Measurements from ENCODE around the gene TTC12. TPM values are rescaled to one million over a fixed set of nuclear protein-coding genes. Genes with fewer than 3 reads are reported as not detected.

TTC12 gene
- total and polyA plus RNA-seq, 2 of the 13 experiments (the other 11 are each of a cell fraction or from before 2014, with no cell fraction given): 5.4 to 11.6 TPM

DNA sequence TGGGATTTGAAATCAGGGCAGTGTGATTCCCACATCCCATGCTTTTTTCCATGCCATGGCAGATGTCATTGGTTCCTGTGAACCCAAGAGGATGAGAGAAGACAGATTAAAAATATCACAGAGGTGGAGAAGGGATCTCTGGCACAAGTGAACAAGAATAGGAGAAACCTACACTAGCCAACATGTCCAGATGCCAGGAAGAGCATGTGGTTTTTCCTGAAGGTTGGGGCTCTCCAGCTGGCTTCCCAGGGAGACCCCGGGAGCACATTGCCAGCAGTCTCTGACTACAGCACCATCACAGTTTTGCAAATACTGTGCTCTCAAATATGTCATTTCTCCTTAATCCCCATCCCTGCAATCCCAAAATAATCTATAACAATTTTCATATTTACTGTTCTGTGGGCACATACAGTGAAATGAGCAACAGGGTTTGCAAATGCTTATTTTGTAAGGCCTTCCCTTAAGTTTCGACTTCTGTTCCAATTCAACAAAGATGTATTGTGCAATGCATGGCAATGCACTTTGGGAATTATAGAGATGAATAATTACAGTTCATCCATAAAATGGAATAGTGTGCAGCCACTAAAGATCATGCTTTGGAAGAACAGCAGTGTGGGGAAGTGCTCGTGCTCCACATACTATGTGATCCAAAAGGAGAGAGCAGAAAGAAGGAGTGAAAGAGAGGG lies 78.0 kb downstream of the TTC12 start:
- H3K79me2 ChIP-seq (ENCODE audit: insufficient read depth, low read length): no peaks in the 10 kb centered on the region
- no peak overlapping the region for H3K4me3 ChIP-seq (replicated peaks in 1 of 3; ENCODE audit: insufficient read depth in 1 of 3, low read depth in 2 of 3, low read length in 3 of 3)
- BruUV-seq (replicated peaks): no TSS peak
- 0% methylated on average over 2 of the region's 3 CpGs for WGBS (ENCODE audit: low lambda C conversion rate)
- H3K27ac ChIP-seq (ENCODE audit: extremely low read length, insufficient read depth, low read length): no peak overlapping the region
- no peak for DNase-seq (ENCODE audit: low spot score)
- H4K20me1 ChIP-seq (ENCODE audit: insufficient read depth, low read length): no peaks in the 10 kb centered on the region
- ATAC-seq: no peak
- peaks cover 1 to 10% of the 10 kb centered on the region in 2 experiments; a peak in 4 of 5 replicates for H3K27me3 ChIP-seq (ENCODE audit: control insufficient read depth in 1 of 2, insufficient read depth in 2 of 2, low read length in 2 of 2)
- ChIA-PET POLR2A (no interaction called here), CTCF (ENCODE audit: low intra/inter-chr PET ratio, low total read pairs) (no interaction called here)
- no peaks in the 10 kb centered on the region for H3K9me3 ChIP-seq (ENCODE audit: low read length)
- H3K4me1 ChIP-seq (ENCODE audit: insufficient read depth, low read length): no peaks in the 10 kb centered on the region
- in situ Hi-C loops (cut with HindIII; ENCODE audit: extremely low pct_ligation_motif_present, low pct_unique_long_range_greater_than_20kb) (no loop called here), intact Hi-C loops (cut with micrococcal nuclease; ENCODE audit: unreplicated experiment) (no loop called here)
- H3K4me2 ChIP-seq (ENCODE audit: low read depth, low read length): no peak overlapping the region
- H3K9ac ChIP-seq (ENCODE audit: insufficient read depth, low read depth, low read length): no peak overlapping the region
- TF ChIP-seq, protein P1, sequence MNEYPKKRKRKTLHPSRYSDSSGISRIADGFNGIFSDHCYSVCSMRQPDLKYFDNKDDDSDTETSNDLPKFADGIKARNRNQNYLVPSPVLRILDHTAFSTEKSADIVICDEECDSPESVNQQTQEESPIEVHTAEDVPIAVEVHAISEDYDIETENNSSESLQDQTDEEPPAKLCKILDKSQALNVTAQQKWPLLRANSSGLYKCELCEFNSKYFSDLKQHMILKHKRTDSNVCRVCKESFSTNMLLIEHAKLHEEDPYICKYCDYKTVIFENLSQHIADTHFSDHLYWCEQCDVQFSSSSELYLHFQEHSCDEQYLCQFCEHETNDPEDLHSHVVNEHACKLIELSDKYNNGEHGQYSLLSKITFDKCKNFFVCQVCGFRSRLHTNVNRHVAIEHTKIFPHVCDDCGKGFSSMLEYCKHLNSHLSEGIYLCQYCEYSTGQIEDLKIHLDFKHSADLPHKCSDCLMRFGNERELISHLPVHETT (CRISPR knock-in tag; conservative IDR thresholded peaks at IDR 0.05): no peak
- TF ChIP-seq ZNF564 (CRISPR knock-in tag; IDR thresholded peaks at IDR 0.05): no peak
- peak; percentile 65 for TF ChIP-seq CEBPB (IDR thresholded peaks at IDR 0.05; ENCODE audit: borderline replicate concordance, low read depth, low read length)
- FAIRE-seq: no peak
- no peaks in the 10 kb centered on the region for H3K36me3 ChIP-seq (replicated peaks in 1 of 2; ENCODE audit: control insufficient read depth in 1 of 2, insufficient read depth in 2 of 2, low read length in 2 of 2)
- no peak overlapping the region for H2AFZ ChIP-seq (ENCODE audit: low read length)

DNA sequence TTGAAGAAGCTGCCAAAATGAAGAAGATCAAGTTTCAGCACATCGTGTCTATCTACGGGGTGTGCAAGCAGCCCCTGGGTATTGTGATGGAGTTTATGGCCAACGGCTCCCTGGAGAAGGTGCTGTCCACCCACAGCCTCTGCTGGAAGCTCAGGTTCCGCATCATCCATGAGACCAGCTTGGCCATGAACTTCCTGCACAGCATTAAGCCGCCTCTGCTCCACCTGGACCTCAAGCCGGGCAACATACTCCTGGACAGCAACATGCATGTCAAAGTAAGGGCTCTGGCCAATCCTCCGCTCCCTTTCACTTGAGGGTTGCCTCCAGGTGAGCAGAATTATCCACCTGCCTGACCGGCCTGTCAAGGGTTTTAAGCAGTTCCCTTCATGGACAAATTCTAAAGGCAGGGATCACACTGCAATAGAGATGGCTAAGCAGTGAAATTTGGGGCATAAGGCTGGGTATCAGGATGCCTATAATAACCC lies 79.2 kb downstream of the TTC12 start:
- no peaks in the 10 kb centered on the region for H3K4me1 ChIP-seq (ENCODE audit: insufficient read depth, low read length)
- FAIRE-seq (no peak), ATAC-seq (no peak), DNase-seq (ENCODE audit: low spot score) (no peak)
- no peak overlapping the region for H3K27ac ChIP-seq (ENCODE audit: extremely low read length, insufficient read depth, low read length)
- peaks cover 1 to 11% of the 10 kb centered on the region in 2 experiments; a peak in 4 of 5 replicates for H3K27me3 ChIP-seq (ENCODE audit: control insufficient read depth in 1 of 2, insufficient read depth in 2 of 2, low read length in 2 of 2)
- 15% methylated on average over 8 of the region's 8 CpGs for WGBS (ENCODE audit: low lambda C conversion rate)
- no peak overlapping the region for H3K9ac ChIP-seq (ENCODE audit: insufficient read depth, low read depth, low read length)
- intact Hi-C loops (cut with micrococcal nuclease; ENCODE audit: unreplicated experiment): no loop called here
- no peaks in the 10 kb centered on the region for H3K9me3 ChIP-seq (ENCODE audit: low read length)
- in situ Hi-C loops (cut with HindIII; ENCODE audit: extremely low pct_ligation_motif_present, low pct_unique_long_range_greater_than_20kb): no loop called here
- POLR2A ChIA-PET: no interaction called here
- H3K36me3 ChIP-seq (replicated peaks in 1 of 2; ENCODE audit: control insufficient read depth in 1 of 2, insufficient read depth in 2 of 2, low read length in 2 of 2): no peaks in the 10 kb centered on the region
- CTCF ChIA-PET (ENCODE audit: low intra/inter-chr PET ratio, low total read pairs): no interaction called here
- H2AFZ ChIP-seq (ENCODE audit: low read length): no peak overlapping the region
- no peak overlapping the region for H3K4me2 ChIP-seq (ENCODE audit: low read depth, low read length)
- no TSS peak for BruUV-seq (replicated peaks)
- no peaks in the 10 kb centered on the region for H4K20me1 ChIP-seq (ENCODE audit: insufficient read depth, low read length)
- no peak overlapping the region for H3K4me3 ChIP-seq (replicated peaks in 1 of 3; ENCODE audit: insufficient read depth in 1 of 3, low read depth in 2 of 3, low read length in 3 of 3)
- H3K79me2 ChIP-seq (ENCODE audit: insufficient read depth, low read length): no peaks in the 10 kb centered on the region
- TF ChIP-seq, protein P2, sequence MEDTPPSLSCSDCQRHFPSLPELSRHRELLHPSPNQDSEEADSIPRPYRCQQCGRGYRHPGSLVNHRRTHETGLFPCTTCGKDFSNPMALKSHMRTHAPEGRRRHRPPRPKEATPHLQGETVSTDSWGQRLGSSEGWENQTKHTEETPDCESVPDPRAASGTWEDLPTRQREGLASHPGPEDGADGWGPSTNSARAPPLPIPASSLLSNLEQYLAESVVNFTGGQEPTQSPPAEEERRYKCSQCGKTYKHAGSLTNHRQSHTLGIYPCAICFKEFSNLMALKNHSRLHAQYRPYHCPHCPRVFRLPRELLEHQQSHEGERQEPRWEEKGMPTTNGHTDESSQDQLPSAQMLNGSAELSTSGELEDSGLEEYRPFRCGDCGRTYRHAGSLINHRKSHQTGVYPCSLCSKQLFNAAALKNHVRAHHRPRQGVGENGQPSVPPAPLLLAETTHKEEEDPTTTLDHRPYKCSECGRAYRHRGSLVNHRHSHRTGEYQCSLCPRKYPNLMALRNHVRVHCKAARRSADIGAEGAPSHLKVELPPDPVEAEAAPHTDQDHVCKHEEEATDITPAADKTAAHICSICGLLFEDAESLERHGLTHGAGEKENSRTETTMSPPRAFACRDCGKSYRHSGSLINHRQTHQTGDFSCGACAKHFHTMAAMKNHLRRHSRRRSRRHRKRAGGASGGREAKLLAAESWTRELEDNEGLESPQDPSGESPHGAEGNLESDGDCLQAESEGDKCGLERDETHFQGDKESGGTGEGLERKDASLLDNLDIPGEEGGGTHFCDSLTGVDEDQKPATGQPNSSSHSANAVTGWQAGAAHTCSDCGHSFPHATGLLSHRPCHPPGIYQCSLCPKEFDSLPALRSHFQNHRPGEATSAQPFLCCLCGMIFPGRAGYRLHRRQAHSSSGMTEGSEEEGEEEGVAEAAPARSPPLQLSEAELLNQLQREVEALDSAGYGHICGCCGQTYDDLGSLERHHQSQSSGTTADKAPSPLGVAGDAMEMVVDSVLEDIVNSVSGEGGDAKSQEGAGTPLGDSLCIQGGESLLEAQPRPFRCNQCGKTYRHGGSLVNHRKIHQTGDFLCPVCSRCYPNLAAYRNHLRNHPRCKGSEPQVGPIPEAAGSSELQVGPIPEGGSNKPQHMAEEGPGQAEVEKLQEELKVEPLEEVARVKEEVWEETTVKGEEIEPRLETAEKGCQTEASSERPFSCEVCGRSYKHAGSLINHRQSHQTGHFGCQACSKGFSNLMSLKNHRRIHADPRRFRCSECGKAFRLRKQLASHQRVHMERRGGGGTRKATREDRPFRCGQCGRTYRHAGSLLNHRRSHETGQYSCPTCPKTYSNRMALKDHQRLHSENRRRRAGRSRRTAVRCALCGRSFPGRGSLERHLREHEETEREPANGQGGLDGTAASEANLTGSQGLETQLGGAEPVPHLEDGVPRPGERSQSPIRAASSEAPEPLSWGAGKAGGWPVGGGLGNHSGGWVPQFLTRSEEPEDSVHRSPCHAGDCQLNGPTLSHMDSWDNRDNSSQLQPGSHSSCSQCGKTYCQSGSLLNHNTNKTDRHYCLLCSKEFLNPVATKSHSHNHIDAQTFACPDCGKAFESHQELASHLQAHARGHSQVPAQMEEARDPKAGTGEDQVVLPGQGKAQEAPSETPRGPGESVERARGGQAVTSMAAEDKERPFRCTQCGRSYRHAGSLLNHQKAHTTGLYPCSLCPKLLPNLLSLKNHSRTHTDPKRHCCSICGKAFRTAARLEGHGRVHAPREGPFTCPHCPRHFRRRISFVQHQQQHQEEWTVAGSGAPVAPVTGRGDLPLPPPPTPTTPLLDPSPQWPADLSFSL (CRISPR knock-in tag; IDR thresholded peaks at IDR 0.05): no peak
- no peak for TF ChIP-seq MIER3 (CRISPR knock-in tag; IDR thresholded peaks at IDR 0.05; ENCODE audit: borderline replicate concordance)
- no peak for TF ChIP-seq PHF21A (CRISPR knock-in tag; IDR thresholded peaks at IDR 0.05)
- TF ChIP-seq, protein P3, sequence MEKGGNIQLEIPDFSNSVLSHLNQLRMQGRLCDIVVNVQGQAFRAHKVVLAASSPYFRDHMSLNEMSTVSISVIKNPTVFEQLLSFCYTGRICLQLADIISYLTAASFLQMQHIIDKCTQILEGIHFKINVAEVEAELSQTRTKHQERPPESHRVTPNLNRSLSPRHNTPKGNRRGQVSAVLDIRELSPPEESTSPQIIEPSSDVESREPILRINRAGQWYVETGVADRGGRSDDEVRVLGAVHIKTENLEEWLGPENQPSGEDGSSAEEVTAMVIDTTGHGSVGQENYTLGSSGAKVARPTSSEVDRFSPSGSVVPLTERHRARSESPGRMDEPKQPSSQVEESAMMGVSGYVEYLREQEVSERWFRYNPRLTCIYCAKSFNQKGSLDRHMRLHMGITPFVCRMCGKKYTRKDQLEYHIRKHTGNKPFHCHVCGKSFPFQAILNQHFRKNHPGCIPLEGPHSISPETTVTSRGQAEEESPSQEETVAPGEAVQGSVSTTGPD (CRISPR knock-in tag; IDR thresholded peaks at IDR 0.05): no peak
- TF ChIP-seq HHEX (CRISPR knock-in tag; IDR thresholded peaks at IDR 0.05): no peak

All from HepG2 (cell line).